ENCODE data around the gene STK32A.

DNA sequence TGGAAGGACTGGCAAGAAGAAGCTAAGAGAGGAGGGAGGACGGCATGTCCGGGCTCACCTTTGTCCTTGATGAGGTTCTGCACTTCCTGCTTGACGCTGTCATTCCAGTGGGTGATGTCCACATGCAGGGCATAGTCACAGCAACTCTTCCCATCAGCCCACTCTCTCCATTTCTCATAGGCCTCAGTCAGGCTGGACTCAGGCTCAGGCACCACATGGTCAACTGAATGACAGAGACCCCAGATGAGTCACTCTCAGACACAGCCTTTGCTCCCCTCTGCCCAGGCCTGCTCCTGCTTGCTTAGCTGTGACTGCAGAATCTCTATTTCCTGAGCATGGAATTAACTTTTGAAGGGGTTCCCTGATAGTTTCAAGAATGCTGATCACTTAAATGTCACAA lies 180.8 kb downstream of the STK32A start:
- no peak for TF ChIP-seq POLR2A (IDR thresholded peaks at IDR 0.05)
- TF ChIP-seq, protein P1, sequence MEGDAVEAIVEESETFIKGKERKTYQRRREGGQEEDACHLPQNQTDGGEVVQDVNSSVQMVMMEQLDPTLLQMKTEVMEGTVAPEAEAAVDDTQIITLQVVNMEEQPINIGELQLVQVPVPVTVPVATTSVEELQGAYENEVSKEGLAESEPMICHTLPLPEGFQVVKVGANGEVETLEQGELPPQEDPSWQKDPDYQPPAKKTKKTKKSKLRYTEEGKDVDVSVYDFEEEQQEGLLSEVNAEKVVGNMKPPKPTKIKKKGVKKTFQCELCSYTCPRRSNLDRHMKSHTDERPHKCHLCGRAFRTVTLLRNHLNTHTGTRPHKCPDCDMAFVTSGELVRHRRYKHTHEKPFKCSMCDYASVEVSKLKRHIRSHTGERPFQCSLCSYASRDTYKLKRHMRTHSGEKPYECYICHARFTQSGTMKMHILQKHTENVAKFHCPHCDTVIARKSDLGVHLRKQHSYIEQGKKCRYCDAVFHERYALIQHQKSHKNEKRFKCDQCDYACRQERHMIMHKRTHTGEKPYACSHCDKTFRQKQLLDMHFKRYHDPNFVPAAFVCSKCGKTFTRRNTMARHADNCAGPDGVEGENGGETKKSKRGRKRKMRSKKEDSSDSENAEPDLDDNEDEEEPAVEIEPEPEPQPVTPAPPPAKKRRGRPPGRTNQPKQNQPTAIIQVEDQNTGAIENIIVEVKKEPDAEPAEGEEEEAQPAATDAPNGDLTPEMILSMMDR (IDR thresholded peaks at IDR 0.05 in 4 of 5, conservative IDR thresholded peaks at IDR 0.05 in 1 of 5): no peak
